GM18511 (cell line): Measurements from ENCODE around the gene NAV1.
"Not testable (repeated sequence)": the region's sequence is repeated elsewhere in the genome, so short reads cannot be mapped to it uniquely, and the experiment has no call there.

Experiments used
- ATAC-seq: cut with Tn5 transposase; IDR thresholded peaks from one replicate; pipeline ENCODE4 v1.9.1; 2021; ENCODE audit warnings: mild to moderate bottlenecking, moderate library complexity; ENCODE audit not compliant: unreplicated experiment

Gene NAV1, protein sequence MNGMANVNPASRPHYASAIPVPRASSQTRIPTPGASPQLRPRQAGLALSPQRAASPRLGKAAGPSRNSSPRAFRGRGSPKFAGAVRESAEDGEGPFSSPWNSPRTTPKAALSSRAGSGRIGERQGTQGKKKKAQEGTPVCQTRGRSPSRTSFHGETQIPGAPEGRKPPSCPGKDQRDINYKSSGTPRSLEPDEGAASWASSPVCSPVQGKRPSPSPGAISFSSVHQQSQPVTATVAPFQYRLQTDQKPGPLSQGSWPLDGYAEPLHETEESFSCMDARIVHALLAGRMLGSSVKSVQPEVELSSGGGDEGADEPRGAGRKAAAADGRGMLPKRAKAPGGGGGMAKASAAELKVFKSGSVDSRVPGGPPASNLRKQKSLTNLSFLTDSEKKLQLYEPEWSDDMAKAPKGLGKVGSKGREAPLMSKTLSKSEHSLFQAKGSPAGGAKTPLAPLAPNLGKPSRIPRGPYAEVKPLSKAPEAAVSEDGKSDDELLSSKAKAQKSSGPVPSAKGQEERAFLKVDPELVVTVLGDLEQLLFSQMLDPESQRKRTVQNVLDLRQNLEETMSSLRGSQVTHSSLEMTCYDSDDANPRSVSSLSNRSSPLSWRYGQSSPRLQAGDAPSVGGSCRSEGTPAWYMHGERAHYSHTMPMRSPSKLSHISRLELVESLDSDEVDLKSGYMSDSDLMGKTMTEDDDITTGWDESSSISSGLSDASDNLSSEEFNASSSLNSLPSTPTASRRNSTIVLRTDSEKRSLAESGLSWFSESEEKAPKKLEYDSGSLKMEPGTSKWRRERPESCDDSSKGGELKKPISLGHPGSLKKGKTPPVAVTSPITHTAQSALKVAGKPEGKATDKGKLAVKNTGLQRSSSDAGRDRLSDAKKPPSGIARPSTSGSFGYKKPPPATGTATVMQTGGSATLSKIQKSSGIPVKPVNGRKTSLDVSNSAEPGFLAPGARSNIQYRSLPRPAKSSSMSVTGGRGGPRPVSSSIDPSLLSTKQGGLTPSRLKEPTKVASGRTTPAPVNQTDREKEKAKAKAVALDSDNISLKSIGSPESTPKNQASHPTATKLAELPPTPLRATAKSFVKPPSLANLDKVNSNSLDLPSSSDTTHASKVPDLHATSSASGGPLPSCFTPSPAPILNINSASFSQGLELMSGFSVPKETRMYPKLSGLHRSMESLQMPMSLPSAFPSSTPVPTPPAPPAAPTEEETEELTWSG (N-terminal part only)

GRCh38 chr1:201538612-201539551 lies at the start of gene NAV1:
Gene NAV1 (plus strand): TSS chr1:201539127. CDS start chr1:201622885, 83,758 bp downstream.
- ATAC-seq: no peak

DNA sequence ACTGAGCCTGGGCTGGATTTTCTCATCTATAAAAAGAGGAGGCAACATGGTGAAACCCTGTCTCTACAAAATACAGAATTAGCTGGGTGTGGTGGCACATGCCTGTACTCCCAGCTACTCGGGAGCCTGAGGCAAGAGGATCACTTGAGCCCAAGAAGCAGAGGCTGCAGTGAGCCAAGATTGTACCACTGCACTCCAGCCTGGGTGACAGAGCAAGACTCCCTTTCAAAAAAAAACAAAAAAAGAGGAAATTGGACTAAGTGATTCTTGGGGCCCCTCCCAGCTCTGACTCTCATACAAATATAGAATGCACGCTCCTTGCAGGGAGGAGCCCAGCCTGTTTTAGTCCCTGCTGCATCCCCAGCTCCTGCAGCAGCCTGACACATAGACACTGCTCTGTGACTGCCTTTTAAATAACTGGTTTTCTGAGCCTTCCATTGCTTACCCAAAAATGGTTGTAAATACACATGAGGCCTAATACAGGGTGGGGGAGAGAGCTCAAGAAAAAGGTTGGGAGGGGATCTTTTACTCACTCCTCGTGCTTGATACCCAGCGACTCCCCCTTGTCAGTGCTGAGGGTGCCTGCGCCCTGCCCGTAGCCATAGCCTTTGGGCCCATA lies 49.2 kb upstream of the NAV1 start:
- no peak for ATAC-seq

DNA sequence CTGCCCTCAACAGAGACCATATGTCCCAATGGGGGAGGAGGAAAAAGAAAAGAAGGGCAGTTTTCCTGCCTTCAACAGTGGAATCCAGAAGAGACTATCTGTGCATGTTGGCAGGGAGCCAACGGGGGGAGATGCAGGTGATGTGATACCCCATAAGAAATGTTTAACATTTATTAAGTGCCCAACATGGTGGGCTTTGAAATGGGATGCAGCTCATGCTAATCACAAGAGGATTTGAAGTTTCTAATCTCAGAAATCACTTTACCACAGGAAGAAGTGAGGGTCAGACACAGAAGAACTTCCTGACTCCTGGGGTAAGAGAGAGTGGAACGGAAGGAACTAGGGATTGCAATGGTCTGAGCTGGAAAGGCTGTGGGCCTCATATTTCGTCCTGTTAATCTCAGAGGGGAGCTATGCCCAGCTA lies 48.2 kb upstream of the NAV1 start:
- no peak for ATAC-seq

GRCh38 chr1:201491896-201492511 lies 46.9 kb upstream of the NAV1 start:
- ATAC-seq: no peak

DNA sequence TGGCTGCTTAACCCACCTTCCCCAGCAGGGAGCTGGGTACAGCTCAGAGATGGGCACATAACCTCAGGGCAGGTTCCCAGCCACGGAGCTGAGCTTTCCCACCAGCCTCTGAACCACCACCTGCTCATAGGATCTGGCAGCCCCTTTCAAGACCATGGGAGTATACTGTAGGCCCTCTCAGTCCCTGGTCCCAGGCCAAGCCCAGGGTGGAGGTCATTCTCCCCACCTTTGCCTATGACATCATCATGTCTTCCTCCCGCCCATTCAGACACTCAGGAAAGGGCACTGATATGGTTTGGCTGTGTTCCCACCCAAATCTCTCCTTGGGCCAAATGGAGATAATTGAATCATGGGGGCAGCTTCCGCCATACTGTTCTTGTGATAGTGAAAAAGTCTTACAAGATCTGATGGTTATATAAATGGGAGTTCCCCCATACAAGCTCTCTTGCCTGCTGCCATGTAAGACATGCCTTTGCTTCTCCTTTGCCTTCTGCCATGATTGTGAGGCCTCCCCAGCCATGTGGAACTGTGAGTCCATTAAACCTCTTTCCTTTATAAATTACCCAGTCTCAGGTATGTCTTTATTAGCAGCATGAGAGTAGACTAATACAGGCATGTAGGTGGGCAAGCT lies 45.8 kb upstream of the NAV1 start:
- not testable (repeated sequence) for ATAC-seq

- no peak for ATAC-seq
These were observed 44.9 kb upstream of the NAV1 start for GRCh38 chr1:201493757-201494617.

- no peak for ATAC-seq
These were observed 43.2 kb upstream of the NAV1 start for GRCh38 chr1:201495551-201496295.

- no peak for ATAC-seq
These were observed 42.6 kb upstream of the NAV1 start for GRCh38 chr1:201496296-201496690.

- ATAC-seq: no peak
These were observed 40.9 kb upstream of the NAV1 start for GRCh38 chr1:201497935-201498509.

GRCh38 chr1:201498621-201499020 lies 40.3 kb upstream of the NAV1 start:
- ATAC-seq: no peak

DNA sequence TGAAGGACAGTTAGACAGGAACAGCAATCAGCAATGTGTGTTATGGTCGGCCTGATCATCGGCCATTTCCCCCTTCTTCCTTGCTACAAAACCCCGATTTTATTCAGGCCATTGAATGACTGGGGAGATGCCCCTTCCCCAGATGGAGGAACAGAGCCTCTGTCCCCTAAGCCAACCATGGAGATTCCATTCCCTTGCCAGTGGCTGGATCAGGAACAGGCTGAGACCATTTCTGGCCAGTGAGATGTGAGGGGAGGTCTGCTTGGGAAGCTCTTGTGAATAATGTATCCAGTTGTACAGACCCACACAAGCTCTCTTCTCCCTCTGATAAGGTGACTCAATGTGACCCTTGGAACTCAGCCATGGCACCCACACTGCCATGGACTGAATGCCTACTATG lies 39.7 kb upstream of the NAV1 start:
- no peak for ATAC-seq

DNA sequence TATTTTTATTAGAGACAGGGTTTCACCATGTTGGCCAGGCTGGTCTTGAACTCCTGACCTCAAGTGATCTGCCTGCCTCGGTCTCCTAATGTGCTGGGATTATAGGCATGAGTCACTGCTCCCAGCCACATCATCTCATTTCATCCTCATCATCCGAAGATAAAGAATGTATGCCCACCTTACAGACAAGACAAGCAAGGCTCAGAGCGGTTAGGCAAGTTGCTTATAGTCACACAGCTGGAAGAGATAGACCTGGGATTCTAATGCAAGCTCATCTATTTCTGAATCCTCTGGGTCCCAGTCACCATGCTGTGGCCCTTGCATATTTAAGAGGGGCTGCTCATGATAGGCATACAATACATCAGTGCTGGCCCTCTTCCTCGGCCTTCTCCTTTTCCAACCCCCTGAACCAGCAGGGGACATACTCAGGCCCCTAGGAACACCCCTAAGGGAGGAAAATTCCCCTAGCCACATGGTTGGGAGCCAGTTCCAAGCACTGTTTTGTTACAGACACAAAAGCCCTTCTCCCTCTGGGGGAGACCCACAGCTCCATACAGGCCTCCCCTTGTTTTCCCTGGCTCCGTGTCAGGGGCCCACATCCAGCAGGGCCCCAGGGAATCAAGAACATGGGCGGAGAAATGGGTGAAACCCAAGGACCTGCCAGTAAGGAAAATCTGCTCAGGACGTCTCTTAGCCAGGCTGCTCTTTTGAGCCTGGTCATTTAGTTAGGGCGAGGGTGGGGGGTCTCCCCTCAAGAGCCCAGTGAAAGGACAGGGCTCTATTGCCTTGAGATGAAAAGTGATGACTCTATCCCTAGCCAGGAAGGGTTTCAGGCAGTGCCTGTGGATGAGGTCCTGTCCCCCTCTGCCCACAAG lies 38.9 kb upstream of the NAV1 start:
- no peak for ATAC-seq

DNA sequence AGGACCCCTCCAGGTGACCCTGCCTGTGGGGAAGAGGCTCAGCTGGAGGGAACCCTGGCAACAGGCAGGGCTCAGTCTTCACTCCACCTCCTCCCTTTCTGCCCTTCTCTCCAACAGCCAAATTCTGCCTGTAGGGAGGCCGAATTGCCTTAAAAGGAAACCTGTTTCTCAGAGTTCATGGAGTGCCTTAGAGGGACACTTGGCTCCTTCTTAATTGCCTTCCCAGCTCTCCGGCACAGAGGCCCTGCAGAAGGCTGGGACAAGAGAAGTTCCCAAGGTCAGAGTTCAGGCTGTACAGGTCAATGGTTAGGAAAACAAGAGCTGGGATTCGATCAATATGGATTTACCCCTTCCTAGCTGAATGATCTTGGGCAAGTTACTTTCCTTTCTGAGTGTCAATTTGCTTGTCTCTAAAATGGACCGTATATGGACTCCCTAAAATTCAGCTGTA lies 38.2 kb upstream of the NAV1 start:
- no peak for ATAC-seq

DNA sequence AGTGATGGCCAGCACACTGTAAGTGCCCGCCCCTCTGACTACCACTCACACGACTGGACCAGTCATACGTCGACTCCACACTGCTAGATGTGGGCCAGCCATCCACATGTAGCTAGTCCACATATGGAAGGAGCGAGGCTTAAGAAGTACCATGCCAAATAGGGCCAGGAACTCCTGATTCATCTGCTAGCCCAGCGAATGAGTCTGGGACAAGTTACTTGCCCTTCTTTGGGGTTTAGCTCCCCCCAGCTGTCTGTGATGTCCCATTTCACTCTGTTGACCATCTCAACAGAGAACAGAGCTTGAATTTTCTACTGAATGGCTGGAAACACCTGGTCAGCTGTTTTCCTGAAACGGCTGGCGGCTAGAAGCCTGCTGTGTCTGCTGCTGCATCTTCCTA lies 37.8 kb upstream of the NAV1 start:
- no peak for ATAC-seq

DNA sequence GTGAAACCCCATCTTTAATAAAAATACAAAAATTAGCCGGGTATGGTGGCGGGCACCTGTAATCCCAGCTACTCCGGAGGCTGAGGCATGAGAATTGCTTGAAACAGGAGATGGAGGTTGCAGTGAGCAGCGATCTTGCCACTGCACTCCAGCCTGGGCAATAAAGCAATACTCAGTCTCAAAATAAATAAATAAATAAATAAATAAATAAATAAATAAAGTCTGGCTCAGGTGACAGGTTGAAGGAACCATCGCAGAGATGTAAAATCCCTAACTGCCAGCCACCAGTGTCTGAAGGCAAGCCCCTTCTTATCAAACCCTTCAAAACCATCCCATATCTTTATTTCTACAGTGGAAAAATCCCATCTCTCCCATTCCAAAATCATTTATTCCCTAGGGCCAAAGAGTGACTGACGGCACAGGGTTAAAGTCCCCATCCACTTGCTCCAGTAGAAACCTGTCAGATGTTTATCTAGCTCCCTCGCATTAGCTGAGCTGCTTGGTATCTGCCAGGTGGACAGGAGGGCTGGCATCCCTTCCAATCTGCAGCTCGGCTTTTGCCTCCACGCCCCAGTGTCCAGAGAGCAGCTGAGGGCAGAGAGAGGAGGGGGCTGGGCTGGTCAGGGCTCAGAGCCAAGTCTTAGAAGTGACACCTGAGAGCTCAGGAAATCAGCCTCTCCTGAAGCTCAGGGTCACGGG lies 37.0 kb upstream of the NAV1 start:
- no peak for ATAC-seq
